Keratinocyte (primary cell): Measurements from ENCODE around the gene DISC1. TPM values are rescaled to one million over a fixed set of nuclear protein-coding genes. Genes with fewer than 3 reads are reported as not detected.

Source experiments
- DNase-seq: peaks from one replicate; pipeline ENCODE4 v3.0.0-alpha.2; 2011; ENCODE audit warnings: low read depth, missing footprints, low spot score
- FAIRE-seq: peaks from 2 replicates; lab custom pipeline; 2011; peaks lifted over from hg19 to GRCh38; lab: Jason Lieb, UNC
- H2AFZ ChIP-seq: 2 replicates; pipeline ENCODE4 v1.6.0; 2012; ENCODE audit warnings: low read length, control low read depth, inconsistent platforms; ENCODE audit not compliant: control insufficient read depth
- H3K27ac ChIP-seq: 2 replicates; pipeline ENCODE4 v1.5.1; 2011; ENCODE audit warnings: low read length; ENCODE audit not compliant: control insufficient read depth, insufficient read depth
- H3K27me3 ChIP-seq: 3 replicates; pipeline ENCODE4 v1.6.0; 2011; ENCODE audit warnings: low read length; ENCODE audit not compliant: control insufficient read depth, insufficient read depth; ENCODE audit errors: extremely low read depth
- H3K36me3 ChIP-seq, 2 experiments: 2 replicates in 1 of 2; 3 replicates in 1 of 2; pipeline ENCODE4 v1.5.1; 2011; ENCODE audit warnings: low read length in 2 of 2, mild to moderate bottlenecking in 1 of 2; ENCODE audit not compliant: control insufficient read depth in 2 of 2, insufficient read depth in 2 of 2; ENCODE audit errors: extremely low read depth in 1 of 2
- H3K4me1 ChIP-seq: 3 replicates; pipeline ENCODE4 v1.5.1; 2011; ENCODE audit warnings: low read length; ENCODE audit not compliant: control insufficient read depth, insufficient read depth; ENCODE audit errors: extremely low read depth
- H3K4me2 ChIP-seq: 3 replicates; pipeline ENCODE4 v1.6.0; 2011; ENCODE audit warnings: low read depth, low read length; ENCODE audit not compliant: control insufficient read depth, insufficient read depth; ENCODE audit errors: extremely low read depth
- H3K4me3 ChIP-seq, 3 experiments: fragments of 200-600 bp in 1 of 3; sonication (generic) in 1 of 3; 2 replicates in 2 of 3; 3 replicates in 1 of 3; pipeline ENCODE4 v1.5.1; 2011 to 2016; ENCODE audit warnings: low read length in 3 of 3, mild to moderate bottlenecking in 3 of 3, control low read depth in 2 of 3, inconsistent platforms in 1 of 3, low read depth in 1 of 3, mixed read lengths in 1 of 3, mixed run types in 1 of 3, moderate library complexity in 1 of 3; ENCODE audit not compliant: control insufficient read depth in 2 of 3, insufficient read depth in 2 of 3; ENCODE audit errors: extremely low read depth in 1 of 3
- H3K79me2 ChIP-seq: 2 replicates; pipeline ENCODE4 v1.6.0; 2012; ENCODE audit warnings: low read length; ENCODE audit not compliant: control insufficient read depth, insufficient read depth
- H3K9ac ChIP-seq: 3 replicates; pipeline ENCODE4 v1.6.0; 2011; ENCODE audit warnings: low read length; ENCODE audit not compliant: control insufficient read depth, insufficient read depth; ENCODE audit errors: extremely low read depth
- H3K9me1 ChIP-seq: 3 replicates; pipeline ENCODE4 v1.6.0; 2011; ENCODE audit warnings: low read length; ENCODE audit not compliant: control insufficient read depth, insufficient read depth; ENCODE audit errors: extremely low read depth
- H3K9me3 ChIP-seq: 2 replicates; pipeline ENCODE4 v1.5.1; 2012; ENCODE audit warnings: low read depth, low read length; ENCODE audit not compliant: control insufficient read depth
- H4K20me1 ChIP-seq: 3 replicates; pipeline ENCODE4 v1.6.0; 2011; ENCODE audit warnings: low read length; ENCODE audit not compliant: control insufficient read depth, insufficient read depth; ENCODE audit errors: extremely low read depth
- CTCF ChIP-seq, 3 experiments: IDR thresholded peaks in 1 of 3; conservative IDR thresholded peaks in 1 of 3; optimal IDR thresholded peaks in 1 of 3; 2 replicates in 2 of 3; 3 replicates in 1 of 3; pipeline versions ENCODE3 to v1.5.1; 2011; ENCODE audit warnings: low read length in 3 of 3, mild to moderate bottlenecking in 3 of 3, moderate library complexity in 2 of 3, control low read depth in 1 of 3, inconsistent platforms in 1 of 3; ENCODE audit not compliant: insufficient read depth in 2 of 3; ENCODE audit errors: extremely low read depth in 1 of 3
- EZH2 ChIP-seq: IDR thresholded peaks from one replicate; pipeline ENCODE4 v1.6.1; 2012; ENCODE audit warnings: inconsistent platforms, mild to moderate bottlenecking, low read length, moderate library complexity
- dilution Hi-C: fragments of 300-500 bp; cut with MboI; formaldehyde crosslinking; loops from one replicate; pipeline ENCODE4 v1.7.0; 2020; ENCODE audit warnings: low sequenced_read_pairs; ENCODE audit not compliant: extremely low pct_ligation_motif_present
- polyA plus RNA-seq, 5 experiments: library from polyadenylated mRNA; depleted of rRNA in 3 of 5; stranded (reverse) in 3 of 5; stranded (forward) in 1 of 5; unstranded in 1 of 5; fragments of >200 nt; gene quantifications; 1 replicate in 1 of 5; 2 replicates in 3 of 5; 3 replicates in 1 of 5; pipeline versions ENCODE4 v1.2.1 to v1.2.3, GENCODE V29; 2011 to 2012; ENCODE audit warnings: missing spikeins in 2 of 5, low read depth in 1 of 5, low replicate concordance in 1 of 5

DISC1 gene
- polyA plus RNA-seq, 1 donor (not counting 4 experiments of a cell fraction or from before 2014, with no cell fraction given) = 0.47 TPM

- no peak for FAIRE-seq
- DNase-seq = no peak
Observed at GRCh38 chr1:231822041-231822440, 195.5 kb downstream of the DISC1 start.

GRCh38 chr1:231826566-231826965, 200.0 kb downstream of the DISC1 start:
- DNase-seq (no peak), FAIRE-seq (no peak)
- dilution Hi-C loops = no loop called here
- Histone ChIP-seq H3K9me1 (no peaks in the 10 kb centered on the region), H3K4me2 (no peak overlapping the region), H3K9me3 (no peaks in the 10 kb centered on the region), H3K27me3 (no peaks in the 10 kb centered on the region), H3K36me3 (no peaks in the 10 kb centered on the region), H2AFZ (no peak overlapping the region), H3K4me3 (no peak overlapping the region), H3K9ac (no peak overlapping the region), H3K4me1 (peaks cover 12% of the 10 kb centered on the region), H3K79me2 (no peaks in the 10 kb centered on the region), H4K20me1 (no peaks in the 10 kb centered on the region), H3K27ac (no peak overlapping the region)
- TF ChIP-seq CTCF (optimal IDR thresholded peaks at IDR 0.05 in 1 of 3, IDR thresholded peaks at IDR 0.05 in 1 of 3, conservative IDR thresholded peaks at IDR 0.05 in 1 of 3; ENCODE audit: extremely low read depth in 1 of 3, insufficient read depth in 2 of 3, low read length in 3 of 3) (no peak), EZH2 (no peak)

More at GRCh38 chr1:231822041-231822440, 195.5 kb downstream of the DISC1 start:
- H3K4me2 ChIP-seq = no peak overlapping the region
- H3K79me2 ChIP-seq = no peaks in the 10 kb centered on the region
- H3K4me1 ChIP-seq = no peaks in the 10 kb centered on the region
- no peaks in the 10 kb centered on the region for H3K9me1 ChIP-seq
- dilution Hi-C loops = no loop called here
- no peak overlapping the region for H3K4me3 ChIP-seq
- no peak overlapping the region for H2AFZ ChIP-seq
- H3K36me3 ChIP-seq = no peaks in the 10 kb centered on the region
- no peaks in the 10 kb centered on the region for H4K20me1 ChIP-seq
- no peaks in the 10 kb centered on the region for H3K27me3 ChIP-seq
- no peak overlapping the region for H3K9ac ChIP-seq
- H3K9me3 ChIP-seq = no peaks in the 10 kb centered on the region
- H3K27ac ChIP-seq = no peak overlapping the region
- TF ChIP-seq CTCF (optimal IDR thresholded peaks at IDR 0.05 in 1 of 3, IDR thresholded peaks at IDR 0.05 in 1 of 3, conservative IDR thresholded peaks at IDR 0.05 in 1 of 3; ENCODE audit: extremely low read depth in 1 of 3, insufficient read depth in 2 of 3, low read length in 3 of 3) = no peak
- TF ChIP-seq EZH2 = no peak
